ENCODE results near the gene MAGIX.

Gene MAGIX

GRCh38 chrX:49206543-49206942, 44.0 kb downstream of the MAGIX start:
- no peak for DNase-seq (ENCODE audit: low read depth)

GRCh38 chrX:49208399-49208798, 45.8 kb downstream of the MAGIX start:
- DNase-seq (ENCODE audit: low read depth) = no peak

- no peak for DNase-seq (ENCODE audit: low read depth)
Measured at GRCh38 chrX:49209434-49210251, 47.1 kb downstream of the MAGIX start.

GRCh38 chrX:49210406-49210805, 47.8 kb downstream of the MAGIX start:
- no peak for DNase-seq (ENCODE audit: low read depth)

- DNase-seq (ENCODE audit: low read depth) = no peak
Measured at GRCh38 chrX:49211074-49211473, 48.5 kb downstream of the MAGIX start.

GRCh38 chrX:49212209-49212608, 49.7 kb downstream of the MAGIX start:
- DNase-seq (ENCODE audit: low read depth) = no peak

GRCh38 chrX:49212861-49213260, 50.3 kb downstream of the MAGIX start:
- no peak for DNase-seq (ENCODE audit: low read depth)

- no peak for DNase-seq (ENCODE audit: low read depth)
Measured at GRCh38 chrX:49214416-49214815, 51.9 kb downstream of the MAGIX start.

- no peak for DNase-seq (ENCODE audit: low read depth)
Measured at GRCh38 chrX:49214996-49215526, 52.5 kb downstream of the MAGIX start.
